Measurements from ENCODE around the gene DLST.

The DLST gene

DNA sequence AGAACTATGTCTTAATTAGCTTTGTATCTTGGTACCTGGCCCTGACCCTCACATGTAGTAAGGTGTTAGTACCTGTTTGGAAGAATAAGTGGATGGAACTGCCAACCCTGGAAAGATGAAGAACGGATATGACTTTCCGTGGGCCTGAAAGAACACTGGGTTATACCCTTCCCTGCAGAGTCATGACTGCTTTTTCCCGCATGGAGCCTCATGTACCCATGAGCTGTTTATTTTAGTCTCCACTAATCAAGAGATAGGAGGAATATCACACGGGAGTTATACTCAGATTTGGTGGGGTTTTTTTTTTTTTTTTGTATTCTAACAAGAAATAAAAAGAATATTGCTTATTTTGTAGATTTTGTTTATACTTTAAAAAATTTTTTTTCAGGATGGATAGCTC lies 15.9 kb downstream of the DLST start:
- no peak for DNase-seq

GRCh38 chr14:74898083-74898482 lies 16.4 kb downstream of the DLST start:
- no peak for DNase-seq

DNA sequence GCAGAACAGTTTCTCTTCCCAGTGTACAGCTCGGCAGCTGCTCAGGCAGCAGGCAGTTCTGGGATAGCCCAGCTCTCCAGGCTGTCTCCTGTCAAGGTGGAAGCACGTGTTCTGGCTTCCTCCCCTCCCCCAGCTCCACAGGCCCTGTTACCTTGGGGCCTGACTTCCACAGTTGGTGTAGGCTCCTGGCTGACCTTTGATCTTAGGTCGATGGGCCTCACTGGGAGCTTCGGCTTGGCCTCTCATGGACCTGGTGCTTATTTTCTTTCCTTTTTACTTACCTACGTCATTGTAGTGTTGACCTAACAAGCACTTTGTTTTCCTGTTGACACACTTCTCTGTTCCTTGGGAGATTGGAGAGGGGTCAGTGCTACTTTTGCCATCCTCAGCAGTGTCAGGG lies 17.0 kb downstream of the DLST start:
- DNase-seq, result no peak

DNA sequence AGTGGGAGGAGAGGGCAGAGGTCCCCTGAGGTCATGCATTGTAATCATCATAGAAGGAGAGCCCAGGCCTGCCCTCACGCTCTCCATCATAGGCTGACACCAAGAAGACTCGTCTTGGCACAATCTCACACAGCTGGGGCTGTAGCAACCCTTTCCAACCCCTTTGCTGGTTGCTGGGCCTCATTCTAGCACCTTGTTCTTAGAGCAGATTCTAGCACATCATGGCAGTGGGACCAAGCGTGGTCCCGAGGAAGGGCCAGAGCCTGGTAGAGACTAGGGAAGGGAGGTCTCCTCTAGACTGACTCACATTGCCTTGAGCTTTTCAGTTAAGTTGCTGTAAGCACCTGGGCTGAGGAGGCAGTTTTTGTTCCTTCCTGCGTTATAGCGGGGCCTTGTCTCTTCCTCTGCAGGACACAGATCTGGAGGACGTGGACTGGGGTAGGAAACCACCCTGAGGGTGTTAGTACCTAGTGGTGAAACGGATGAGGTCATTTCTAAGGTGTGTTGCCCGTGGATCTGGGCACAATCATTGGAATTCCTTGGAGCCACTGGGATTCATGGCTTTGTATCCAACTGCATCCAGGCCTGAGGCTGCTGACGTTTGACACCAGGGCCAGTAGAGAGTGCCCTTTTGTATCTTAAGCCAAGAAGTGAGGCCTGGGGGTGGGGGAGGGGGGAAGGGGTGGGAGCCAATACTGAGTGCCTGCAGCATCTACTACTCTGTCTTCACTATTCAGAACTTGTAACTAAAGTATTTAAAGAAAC lies 21.4 kb downstream of the DLST start:
- DNase-seq, result no peak

DNA sequence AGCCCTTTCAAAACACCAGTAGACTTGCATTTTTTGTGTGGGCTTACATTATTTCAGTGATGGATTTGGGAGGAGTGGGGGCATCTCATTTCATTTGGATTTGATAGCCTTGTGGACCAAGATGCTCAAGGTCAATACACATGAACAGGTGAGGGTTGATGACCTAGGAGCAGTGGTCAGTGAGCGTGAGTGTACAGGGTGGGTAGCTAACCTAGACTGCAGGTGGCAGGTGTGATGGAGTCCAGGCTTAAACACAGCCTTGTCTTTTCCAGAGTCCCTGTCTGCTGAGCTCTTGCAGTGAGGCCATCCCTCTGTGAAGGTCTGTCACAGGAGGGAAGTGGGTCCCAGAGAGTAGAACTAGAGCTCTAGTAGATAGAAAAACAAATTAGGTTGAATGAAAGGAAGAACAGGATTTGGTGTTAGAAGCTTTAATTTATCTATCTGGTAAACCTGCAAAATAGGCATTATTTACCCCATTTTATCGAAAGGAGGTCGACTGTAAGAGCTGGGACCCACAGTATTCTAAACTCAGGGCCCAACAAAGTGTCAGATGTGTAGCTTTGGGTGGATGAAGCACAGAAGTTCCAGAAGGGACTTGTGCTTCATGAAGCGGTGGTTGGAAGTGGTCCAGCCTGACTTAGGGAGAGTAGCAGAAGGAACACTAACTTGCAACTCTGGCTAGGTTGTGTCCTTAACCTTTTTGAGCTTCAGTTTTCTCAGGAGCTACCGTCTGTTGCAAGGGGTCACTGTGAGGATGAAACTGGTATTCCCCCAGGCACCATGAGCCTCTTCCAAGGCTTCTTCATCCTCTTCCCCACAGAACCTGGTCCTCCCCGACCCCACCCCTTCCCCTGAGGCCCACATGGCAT lies 23.2 kb downstream of the DLST start:
- DNase-seq, result no peak

DNA sequence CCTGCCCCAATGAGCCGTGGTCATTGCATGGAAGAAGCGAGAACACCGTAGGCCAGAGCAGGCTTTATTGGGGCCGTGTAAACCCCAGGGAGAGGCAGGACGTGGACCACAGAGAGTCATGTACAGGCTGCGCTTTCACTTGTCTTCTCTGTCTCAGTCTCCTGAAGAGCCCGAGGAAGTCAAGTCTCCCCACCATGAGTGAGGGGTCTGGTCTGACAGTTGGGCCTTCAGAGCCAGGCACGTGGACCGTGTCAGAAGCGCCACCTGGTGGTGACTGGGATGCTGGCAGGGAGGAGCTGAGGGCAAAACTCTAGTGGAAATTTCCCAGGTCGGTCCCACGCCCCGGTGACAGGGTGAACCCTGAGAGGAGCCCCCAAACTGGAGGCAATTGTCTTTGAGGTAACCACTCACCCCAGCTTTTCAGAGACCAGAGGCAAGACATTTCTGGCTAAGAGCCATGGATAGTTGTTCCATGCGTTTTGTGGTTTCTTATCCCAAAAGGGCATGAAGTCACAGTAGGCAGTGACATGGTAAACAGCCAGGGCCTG lies 24.0 kb downstream of the DLST start:
- DNase-seq, result peak; percentile 17 to 55

DNA sequence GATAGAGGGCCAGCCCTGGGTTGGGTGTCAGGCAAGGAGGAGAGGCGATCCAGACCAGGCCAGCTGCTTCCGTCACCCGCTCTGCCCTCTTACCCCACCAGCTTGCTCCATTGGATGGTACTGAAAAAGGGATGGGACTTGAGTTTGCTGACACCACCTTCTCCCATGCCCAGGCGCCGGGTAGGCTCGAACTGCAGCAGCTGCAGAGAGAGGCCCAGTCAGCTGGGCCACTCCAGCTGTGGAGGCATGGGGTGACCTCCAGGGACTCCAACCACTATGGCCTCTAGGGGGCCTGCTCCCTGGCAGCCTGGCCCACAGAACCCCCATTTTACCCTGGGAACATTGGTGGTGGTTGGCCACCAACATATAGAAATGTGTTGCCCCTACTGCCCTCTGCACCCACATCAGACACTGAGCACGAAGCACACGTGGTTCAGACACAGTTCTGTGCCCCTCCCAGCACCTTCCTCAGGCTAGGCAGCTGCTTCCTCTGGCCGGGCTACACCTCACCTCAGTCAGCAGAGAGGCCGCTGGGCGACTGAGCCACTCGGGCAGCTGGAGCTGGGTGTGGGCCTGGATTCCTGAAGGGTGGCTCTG lies 25.3 kb downstream of the DLST start:
- no peak for DNase-seq

GRCh38 chr14:74907744-74908143 lies 26.0 kb downstream of the DLST start:
- no peak for DNase-seq

DNA sequence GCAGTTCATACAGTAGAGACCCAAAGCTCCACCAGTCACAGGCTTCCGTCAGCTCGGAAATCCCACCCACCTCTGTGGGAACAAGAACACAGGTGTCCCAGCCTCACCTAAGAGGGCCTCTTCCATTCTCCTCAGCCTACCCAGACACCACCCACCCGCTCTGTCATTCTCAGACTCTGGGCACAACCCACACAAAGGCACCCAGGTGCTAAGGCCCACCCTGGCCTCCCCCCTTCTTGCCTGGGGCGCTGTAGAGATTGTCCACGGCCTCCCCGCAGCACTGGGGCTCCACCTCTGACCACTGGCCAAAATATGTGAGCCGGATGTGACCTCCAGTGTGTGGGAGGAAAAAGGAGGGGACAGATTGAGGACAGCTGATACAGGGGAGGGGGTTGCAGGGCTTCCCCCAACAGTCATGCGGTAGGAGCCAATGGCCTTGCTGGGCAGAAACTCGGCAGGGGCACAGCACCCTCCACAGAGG lies 27.2 kb downstream of the DLST start:
- no peak for DNase-seq

DNA sequence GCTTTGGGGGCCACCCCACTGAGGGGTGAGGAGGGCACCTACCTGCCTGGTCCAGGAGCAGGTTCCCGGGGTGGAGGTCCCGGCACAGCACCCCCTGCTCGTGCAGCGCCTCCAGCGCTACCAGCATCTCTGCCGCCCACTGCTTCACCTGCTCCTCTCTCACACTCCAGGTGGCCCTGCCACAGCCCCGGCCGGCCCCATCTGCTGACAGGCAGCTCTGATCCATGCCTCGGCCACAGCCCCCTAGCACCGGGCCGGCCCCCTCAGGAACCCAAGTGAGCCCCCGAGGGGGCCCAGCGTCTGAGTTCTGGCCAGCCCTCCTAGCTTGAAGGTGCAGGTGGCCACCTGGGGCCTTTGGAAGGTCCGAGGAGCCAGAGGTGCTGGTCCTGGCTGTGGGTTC lies 27.8 kb downstream of the DLST start:
- DNase-seq, result no peak

GRCh38 chr14:74909911-74910310 lies 28.2 kb downstream of the DLST start:
- no peak for DNase-seq

- no peak for DNase-seq
Observed at GRCh38 chr14:74910556-74910955, 28.8 kb downstream of the DLST start.

GRCh38 chr14:74911221-74911620 lies 29.5 kb downstream of the DLST start:
- DNase-seq, result no peak

DNA sequence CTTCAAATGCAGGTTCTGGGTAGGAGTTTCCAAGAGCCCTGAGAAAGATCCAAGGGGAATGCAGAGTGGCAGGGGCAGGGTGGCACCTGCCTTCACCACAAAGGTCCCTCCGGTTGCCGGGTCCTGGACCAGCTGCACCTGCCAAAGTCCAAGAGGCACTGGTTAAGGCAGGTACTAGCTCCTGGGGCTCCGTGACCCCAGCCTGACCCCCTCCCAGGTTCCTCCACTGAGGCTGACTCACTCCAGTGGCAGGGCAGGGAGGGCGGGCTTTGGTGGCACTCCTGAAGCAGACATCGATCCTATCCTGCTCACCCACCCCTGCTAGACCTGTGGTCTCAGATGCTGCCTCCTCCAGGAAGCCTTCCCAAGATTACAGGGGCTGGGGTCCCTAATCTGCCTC lies 30.0 kb downstream of the DLST start:
- DNase-seq, result no peak

GRCh38 chr14:74912111-74912510 lies 30.4 kb downstream of the DLST start:
- no peak for DNase-seq

DNA sequence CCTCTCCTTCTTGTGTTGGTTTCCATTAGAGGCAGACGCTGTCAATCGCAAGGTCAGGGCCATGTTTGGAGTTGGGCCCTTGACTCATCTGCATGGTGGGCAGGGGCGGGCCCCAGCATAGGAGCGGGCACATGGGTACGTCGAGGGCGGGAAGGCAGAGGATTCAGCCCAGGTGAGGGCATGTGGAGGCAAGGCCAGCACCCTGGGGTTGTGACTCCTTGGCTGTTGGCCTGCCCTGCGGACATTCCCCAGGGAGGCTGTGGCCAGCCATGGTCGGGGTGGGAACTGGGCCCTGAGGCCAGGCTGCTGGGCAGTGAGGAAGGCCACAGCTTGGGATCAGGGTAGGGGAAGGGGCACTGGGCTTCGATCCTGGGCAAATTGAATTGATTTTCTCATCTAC lies 31.1 kb downstream of the DLST start:
- no peak for DNase-seq

DNA sequence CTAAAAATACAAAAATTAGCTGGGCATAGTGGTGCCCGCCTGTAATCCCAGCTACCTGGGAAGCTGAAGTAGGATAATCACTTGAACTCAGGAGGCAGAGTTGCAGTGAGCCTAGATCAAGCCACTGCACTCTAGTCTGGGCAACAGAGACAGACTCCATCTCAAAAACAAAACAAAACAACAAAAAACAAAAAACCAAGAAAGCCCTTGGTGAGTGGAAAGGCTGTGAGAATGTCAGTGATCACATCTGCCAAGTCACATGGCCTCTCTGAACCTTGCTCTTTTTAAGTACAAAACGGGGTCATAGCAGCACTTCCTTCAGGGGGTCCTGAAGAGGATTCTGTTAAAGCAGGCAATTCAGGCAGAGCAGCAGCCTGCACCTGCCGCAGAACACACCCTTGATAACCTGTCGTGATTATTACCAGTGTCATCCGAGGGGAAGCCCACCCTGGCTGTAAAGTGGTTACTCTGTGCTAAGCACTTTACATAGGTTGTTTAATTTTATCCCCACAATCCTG lies 31.7 kb downstream of the DLST start:
- no peak for DNase-seq

DNA sequence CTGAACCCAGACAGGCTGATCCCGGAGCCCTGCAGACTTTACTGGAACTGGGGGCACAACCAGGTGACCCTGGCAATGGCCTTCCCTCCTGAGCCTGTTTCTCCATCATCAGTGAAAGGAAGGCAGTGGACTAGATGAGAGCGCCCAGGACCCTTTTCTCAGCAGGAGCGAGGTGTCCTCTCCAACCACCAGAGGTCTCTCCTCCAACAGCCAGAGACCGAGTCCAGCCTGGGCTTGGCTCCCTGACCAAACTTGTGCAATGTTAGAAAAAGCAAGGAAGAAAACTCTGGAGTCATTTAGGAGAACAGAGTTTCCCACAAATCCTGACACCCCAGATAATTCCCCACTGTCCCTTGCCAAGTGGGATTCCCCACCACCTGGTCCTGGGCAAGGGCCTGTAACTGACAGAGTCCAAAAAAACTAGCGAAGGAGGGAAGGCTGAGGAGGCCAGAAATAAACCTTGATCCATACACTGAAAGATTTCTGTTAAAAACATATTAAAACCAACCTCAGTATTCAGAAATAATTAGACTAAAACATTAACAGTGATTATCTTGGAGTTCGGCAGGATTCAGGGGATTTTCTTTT lies 32.4 kb downstream of the DLST start:
- peak; percentile 65 to 66 for DNase-seq

GRCh38 chr14:74915426-74915825 lies 33.7 kb downstream of the DLST start:
- no peak for DNase-seq

- DNase-seq, result no peak
Observed at GRCh38 chr14:74915826-74916225, 34.1 kb downstream of the DLST start.

DNA sequence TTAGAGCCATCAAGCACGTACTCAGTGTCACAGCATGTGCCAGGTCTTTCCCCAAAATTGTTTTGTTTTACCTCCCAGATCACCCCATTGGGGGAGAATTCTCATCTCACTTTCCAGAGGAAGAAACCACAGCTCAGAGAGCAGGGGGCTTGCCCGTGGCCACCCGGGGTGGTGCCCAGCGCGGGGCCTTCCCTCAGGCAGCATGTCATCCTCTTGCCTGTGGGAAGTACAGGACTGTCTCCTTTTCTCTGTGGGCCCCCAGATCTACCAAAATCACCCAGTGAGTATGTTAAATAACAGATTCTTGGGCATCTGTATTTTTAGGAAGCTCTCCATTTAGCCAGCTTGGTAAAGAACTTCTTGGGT lies 35.4 kb downstream of the DLST start:
- no peak for DNase-seq

DNA sequence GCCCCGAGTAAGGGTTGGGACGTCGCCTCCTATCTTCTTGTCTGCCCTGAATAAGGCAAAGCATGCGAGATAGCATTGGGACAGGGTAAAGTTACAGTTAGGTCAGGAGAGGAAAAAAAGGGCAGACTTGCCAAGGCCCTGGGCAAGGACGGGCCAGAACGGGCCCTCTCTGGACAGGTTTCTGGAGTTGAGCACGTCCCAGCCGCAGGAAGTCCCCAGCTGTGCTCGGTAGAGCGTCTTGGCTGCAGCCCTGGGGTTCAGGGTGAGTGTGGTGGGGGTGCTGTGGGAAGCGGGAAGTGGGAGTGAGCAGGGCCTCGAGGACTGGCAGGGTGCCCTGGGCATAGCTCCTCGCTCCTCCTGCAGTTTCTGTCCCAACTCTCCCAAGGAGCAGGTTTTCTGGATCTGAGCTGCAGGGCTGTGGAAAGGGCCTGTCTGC lies 35.9 kb downstream of the DLST start:
- DNase-seq, result peak in 1 of 2 donors; percentile 32

- DNase-seq, result no peak
Observed at GRCh38 chr14:74918380-74918779, 36.7 kb downstream of the DLST start.
